Neural cell (in vitro differentiated cells): ENCODE measurements around the gene GNAT2.

Experiments used
- CTCF ChIP-seq: fragments of 450-650 bp; IDR thresholded peaks from 2 replicates; pipeline ENCODE4 v1.5.1; 2014; ENCODE audit warnings: antibody characterized with exemption, mild to moderate bottlenecking, moderate library complexity; ENCODE audit not compliant: poor library complexity, severe bottlenecking
- EZH2 ChIP-seq: fragments of 200-600, 300-800 bp; shearing (Covaris generic), sonication (generic); IDR thresholded peaks from 2 replicates; pipeline ENCODE4 v1.6.1; 2014; ENCODE audit warnings: antibody characterized with exemption, low read length, borderline replicate concordance, mild to moderate bottlenecking; ENCODE audit not compliant: insufficient read depth, poor library complexity, severe bottlenecking
- MXI1 ChIP-seq: fragments of 450-650 bp; conservative IDR thresholded peaks from 2 replicates; pipeline ENCODE4 v1.6.1; 2014; ENCODE audit warnings: antibody characterized with exemption, mild to moderate bottlenecking; ENCODE audit not compliant: poor library complexity, severe bottlenecking
- POLR2AphosphoS5 ChIP-seq: IDR thresholded peaks from 2 replicates; pipeline ENCODE4 v1.6.1; 2012
- RAD21 ChIP-seq: fragments of 450-650 bp; conservative IDR thresholded peaks from 2 replicates; pipeline ENCODE4 v1.6.1; 2014; ENCODE audit warnings: antibody characterized with exemption, mild to moderate bottlenecking, moderate library complexity
- TAF1 ChIP-seq: IDR thresholded peaks from 2 replicates; pipeline ENCODE4 v1.6.1; 2012; ENCODE audit warnings: low read depth

GRCh38 chr1:109589679-109590078, 29.7 kb downstream of the GNAT2 start:
- no peak for TF ChIP-seq CTCF
- no peak for TF ChIP-seq MXI1
- TF ChIP-seq POLR2AphosphoS5, result no peak
- no peak for TF ChIP-seq TAF1
- TF ChIP-seq EZH2, result no peak
- TF ChIP-seq RAD21, result no peak
